GM21825 (cell line): Measurements from ENCODE around the gene PTRHD1.

Experiments
- ATAC-seq: cut with Tn5 transposase; IDR thresholded peaks from one replicate; pipeline ENCODE4 v1.9.1; 2021; ENCODE audit warnings: mild to moderate bottlenecking, moderate library complexity; ENCODE audit not compliant: unreplicated experiment

PTRHD1 gene

GRCh38 chr2:24762518-24762917, 30.7 kb downstream of the PTRHD1 start:
- ATAC-seq = no peak

- no peak for ATAC-seq
These were observed 31.3 kb downstream of the PTRHD1 start for GRCh38 chr2:24761866-24762265.

- ATAC-seq = no peak
These were observed 36.4 kb downstream of the PTRHD1 start for GRCh38 chr2:24756789-24757188.

DNA sequence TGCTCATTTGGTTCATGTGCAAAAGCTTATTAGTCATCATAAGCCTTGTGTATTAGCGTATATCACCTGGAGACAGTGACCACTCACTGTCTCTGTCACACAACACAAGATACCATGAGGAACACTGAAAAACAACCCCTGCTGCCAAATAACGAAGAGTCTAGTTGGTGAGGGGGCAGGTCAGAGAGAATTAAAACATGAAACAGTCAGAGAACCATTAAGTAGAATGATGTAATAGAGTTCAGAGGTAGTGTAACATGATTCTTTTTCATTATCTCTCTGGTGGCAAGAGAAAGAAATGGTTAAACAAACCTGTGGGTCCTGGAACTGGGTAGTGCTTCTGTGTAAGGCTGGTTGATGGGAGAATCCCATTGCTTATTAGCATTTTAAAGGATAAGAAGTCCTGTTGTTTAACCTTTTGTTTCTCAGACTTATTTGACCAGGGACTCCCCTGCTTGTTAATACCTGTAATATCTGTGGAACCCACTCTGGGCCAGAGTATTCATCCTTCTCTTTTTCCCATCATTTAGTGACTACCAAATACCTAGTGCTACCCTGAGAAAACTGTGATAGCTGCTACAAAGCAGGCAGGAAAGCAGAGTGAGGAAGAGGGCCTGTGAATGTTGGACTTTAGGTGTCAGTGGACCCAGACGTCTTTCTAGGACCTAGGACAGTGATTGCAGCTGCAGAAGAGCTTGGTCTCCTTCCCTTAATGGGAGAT, 38.0 kb downstream of the PTRHD1 start:
- no peak for ATAC-seq

GRCh38 chr2:24749069-24749691, 44.0 kb downstream of the PTRHD1 start:
- ATAC-seq = no peak

DNA sequence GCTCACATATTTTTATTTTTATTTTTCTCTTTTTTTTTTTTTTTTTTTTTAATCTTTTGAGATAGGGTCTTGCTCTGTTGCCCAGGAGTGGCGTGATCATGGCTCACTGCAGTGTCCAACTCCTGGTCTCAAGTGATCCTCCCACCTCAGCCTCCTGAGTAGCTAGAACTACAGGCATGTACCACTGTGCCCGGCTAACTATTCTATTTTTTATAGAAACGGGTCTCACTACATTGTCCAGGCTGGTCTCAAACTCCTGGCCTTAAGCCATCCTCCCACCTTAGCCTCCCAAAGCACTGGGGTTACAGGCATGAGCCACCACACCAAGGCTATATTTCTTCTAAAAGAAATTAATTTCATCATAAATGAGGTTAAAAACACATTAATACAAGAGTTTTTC, 45.9 kb downstream of the PTRHD1 start:
- ATAC-seq = no peak

DNA sequence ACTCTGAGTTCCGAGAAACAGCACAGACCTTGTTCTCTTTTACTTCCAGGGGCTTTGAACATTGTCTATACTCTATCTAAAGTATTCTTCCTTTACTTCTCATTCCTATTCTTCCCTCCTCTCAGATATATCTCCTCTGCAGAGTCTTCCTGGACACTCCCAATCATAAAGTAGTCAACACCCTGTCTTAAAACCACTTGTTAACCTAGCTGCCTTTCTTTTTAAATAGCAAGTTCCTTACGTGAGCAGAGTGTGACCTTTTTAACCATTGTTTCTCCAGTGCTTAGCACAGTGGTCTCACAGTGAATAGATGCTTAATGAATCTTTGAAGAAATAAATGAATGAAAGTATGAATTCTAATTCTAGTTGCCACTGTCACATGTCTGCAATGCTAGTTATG, 47.4 kb downstream of the PTRHD1 start:
- ATAC-seq = no peak

GRCh38 chr2:24744356-24744755, 48.8 kb downstream of the PTRHD1 start:
- ATAC-seq = no peak

- ATAC-seq = no peak
These were observed 49.3 kb downstream of the PTRHD1 start for GRCh38 chr2:24743924-24744323.

DNA sequence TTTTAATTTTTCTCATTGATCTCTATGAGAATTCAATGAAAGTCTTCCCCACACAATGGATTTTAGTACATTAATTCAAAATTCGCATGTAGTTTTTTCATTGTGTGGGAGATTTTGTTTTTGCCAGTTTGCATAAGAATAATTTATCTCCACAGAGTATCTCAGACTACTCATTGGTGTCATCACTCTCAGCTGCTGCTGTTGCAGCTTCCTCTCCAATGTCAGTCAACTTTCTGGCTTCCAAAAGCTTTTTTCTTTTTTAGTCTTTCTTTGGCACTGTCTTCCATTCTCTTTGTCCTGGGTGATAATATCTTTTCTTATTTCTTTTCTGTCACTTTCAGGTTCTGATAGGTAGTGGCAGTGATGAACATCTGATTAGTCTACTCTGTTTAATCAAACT, 50.5 kb downstream of the PTRHD1 start:
- no peak for ATAC-seq

- no peak for ATAC-seq
These were observed 53.0 kb downstream of the PTRHD1 start for GRCh38 chr2:24740142-24740541.
